ENCODE measurements around the gene SLC2A9.

DNA sequence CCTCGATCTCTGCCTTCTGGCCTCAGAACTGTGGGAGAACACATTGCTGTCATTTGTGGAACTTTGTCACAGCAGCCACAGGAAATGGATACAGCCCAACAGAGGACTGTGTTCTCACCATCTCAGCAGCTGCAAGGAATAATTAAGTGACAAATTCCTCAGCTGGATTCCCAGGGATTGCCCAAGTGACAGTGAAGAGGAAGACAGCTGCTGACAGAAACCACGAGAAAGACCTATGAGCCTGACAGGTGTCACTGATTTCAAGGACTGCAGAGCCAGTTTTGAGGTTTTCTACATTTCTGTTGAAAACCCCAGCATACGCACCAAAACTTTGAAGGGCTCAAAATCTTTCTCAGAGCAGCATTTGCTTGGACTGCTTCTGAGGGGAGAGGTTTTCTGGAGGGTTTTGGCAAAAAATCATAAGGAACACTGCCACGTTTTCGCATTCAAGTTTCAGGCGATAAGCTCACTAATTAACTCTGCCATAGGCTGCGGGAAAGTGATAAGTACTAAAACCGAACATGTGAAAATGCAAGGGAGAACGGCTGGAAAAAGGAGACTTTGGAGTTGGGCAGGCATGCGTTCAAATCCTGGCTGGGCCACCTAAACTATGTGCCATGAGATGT, 151.0 kb downstream of the SLC2A9 start:
- TF ChIP-seq GATA2 (IDR thresholded peaks at IDR 0.05; ENCODE audit: low read depth, low read length) (no peak), GATA3 (IDR thresholded peaks at IDR 0.05; ENCODE audit: low read depth, low read length) (no peak)

Measured in SH-SY5Y (cell line).